OCI-LY1 (cell line): ENCODE data around the gene ERAS.

Experiments used
- H2AFZ ChIP-seq: fragments of 200-600 bp; sonication (generic), shearing (Covaris generic); 2 replicates; pipeline ENCODE4 v1.6.0; 2014; ENCODE audit warnings: antibody characterized with exemption, mild to moderate bottlenecking, low read length
- H3F3A ChIP-seq: fragments of 200-600 bp; sonication (generic), shearing (Covaris generic); 2 replicates; pipeline ENCODE4 v1.6.0; 2014; ENCODE audit warnings: mild to moderate bottlenecking, antibody characterized with exemption, low read length, moderate library complexity; ENCODE audit not compliant: insufficient read depth
- H3K27ac ChIP-seq: fragments of 200-600 bp; sonication (generic); 2 replicates; pipeline ENCODE4 v1.5.1; 2014; ENCODE audit warnings: low read length, mixed run types, mild to moderate bottlenecking, low read depth; ENCODE audit not compliant: poor library complexity, severe bottlenecking
- H3K27me3 ChIP-seq: fragments of 200-600 bp; sonication (generic); 2 replicates; pipeline ENCODE4 v1.6.0; 2014; ENCODE audit warnings: antibody characterized with exemption, mild to moderate bottlenecking, low read length, moderate library complexity; ENCODE audit not compliant: insufficient read depth
- H3K36me3 ChIP-seq: fragments of 200-600 bp; sonication (generic); 2 replicates; pipeline ENCODE4 v1.6.1; 2014; ENCODE audit warnings: mild to moderate bottlenecking, antibody characterized with exemption, low read length, moderate library complexity, mixed read lengths; ENCODE audit not compliant: insufficient read depth
- H3K4me1 ChIP-seq: fragments of 200-600 bp; sonication (generic); 2 replicates; pipeline ENCODE4 v1.5.1; 2014; ENCODE audit warnings: mild to moderate bottlenecking, low read length, moderate library complexity; ENCODE audit not compliant: insufficient read depth, severe bottlenecking
- H3K4me2 ChIP-seq: fragments of 200-600 bp; sonication (generic), shearing (Covaris generic); 2 replicates; pipeline ENCODE4 v1.6.1; 2014; ENCODE audit warnings: low read length
- H3K4me3 ChIP-seq: fragments of 200-600 bp; sonication (generic); 2 replicates; pipeline ENCODE4 v1.5.1; 2014; ENCODE audit warnings: low read length, low read depth, mild to moderate bottlenecking, mixed read lengths; ENCODE audit not compliant: poor library complexity, severe bottlenecking
- H3K79me2 ChIP-seq: fragments of 200-600 bp; shearing (Covaris generic); 2 replicates; pipeline ENCODE4 v1.6.1; 2016; ENCODE audit warnings: mixed run types, low read length, mixed read lengths; ENCODE audit not compliant: insufficient read depth
- H3K9ac ChIP-seq: fragments of 200-600 bp; sonication (generic), shearing (Covaris generic); 2 replicates; pipeline ENCODE4 v1.6.1; 2014; ENCODE audit warnings: mild to moderate bottlenecking, low read length, mixed read lengths
- H3K9me2 ChIP-seq: fragments of 200-600 bp; sonication (generic), shearing (Covaris generic); 2 replicates; pipeline ENCODE4 v1.6.1; 2014; ENCODE audit warnings: low read depth, mild to moderate bottlenecking, low read length, mixed read lengths
- H3K9me3 ChIP-seq: fragments of 200-600 bp; shearing (Covaris generic); 2 replicates; pipeline ENCODE4 v1.6.1; 2014; ENCODE audit warnings: low read length, mixed read lengths
- H4K20me1 ChIP-seq: fragments of 200-600 bp; sonication (generic), shearing (Covaris generic); 2 replicates; pipeline ENCODE4 v1.6.0; 2016; ENCODE audit warnings: mild to moderate bottlenecking, low read length; ENCODE audit not compliant: insufficient read depth
- EZH2 ChIP-seq: fragments of 200-600 bp; sonication (generic), shearing (Covaris generic); IDR thresholded peaks from 2 replicates; pipeline ENCODE4 v1.8.0; 2017; ENCODE audit warnings: borderline replicate concordance, mixed run types, mild to moderate bottlenecking, antibody characterized with exemption, low read length, moderate library complexity, mixed read lengths
- TF ChIP-seq, protein P1 (sequence below): fragments of 200-600 bp; sonication (generic), shearing (Covaris generic); IDR thresholded peaks from 2 replicates; pipeline ENCODE4 v1.5.1; 2017; ENCODE audit warnings: mild to moderate bottlenecking, antibody characterized with exemption, low read length, moderate library complexity, mixed read lengths

The ERAS gene

DNA sequence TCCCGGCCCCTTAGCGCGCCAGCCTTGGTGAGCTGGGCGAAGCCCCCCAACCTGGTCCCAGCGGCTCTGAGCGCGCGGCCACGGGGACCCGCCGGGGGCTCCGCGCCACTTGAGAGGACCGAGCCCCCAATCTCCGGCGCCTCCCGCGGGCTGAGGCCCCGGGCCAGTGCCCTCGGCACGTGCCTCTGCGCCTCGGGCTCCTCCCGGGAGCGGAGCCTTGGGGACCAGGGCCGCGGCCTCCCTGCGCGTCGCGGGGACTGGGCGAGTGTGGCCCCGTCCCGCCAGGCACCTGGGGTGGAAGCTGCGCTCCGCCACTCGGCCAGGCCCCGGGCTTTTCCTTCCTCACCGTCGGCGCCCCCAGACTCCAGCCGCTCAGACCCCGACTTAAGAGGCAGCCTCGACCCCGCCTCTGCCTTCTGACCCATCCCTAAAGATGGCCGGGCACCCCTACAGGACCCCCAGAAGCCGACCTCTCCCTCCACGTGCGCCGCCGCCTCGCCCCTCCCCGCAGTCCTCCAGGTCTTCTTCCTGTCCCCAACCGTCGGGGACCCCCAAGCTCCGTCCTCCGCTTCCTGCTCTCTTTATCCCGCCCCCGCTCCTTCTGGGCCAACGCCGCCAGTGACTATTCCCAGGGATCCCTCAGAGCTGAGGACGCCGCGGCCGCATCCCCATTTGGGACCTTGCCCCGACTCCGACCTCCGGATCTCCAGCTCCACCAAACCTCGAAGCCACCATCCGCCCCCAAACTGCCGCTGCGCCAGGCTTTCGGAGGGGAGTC, 752 bp downstream of the ERAS start:
- Histone ChIP-seq H3K27me3 (no peaks in the 10 kb centered on the region), H3K79me2 (no peaks in the 10 kb centered on the region), H3K27ac (no peak overlapping the region), H3K4me1 (no peaks in the 10 kb centered on the region), H3K9me2 (no peaks in the 10 kb centered on the region), H4K20me1 (no peaks in the 10 kb centered on the region), H3K4me2 (no peak overlapping the region), H3K9ac (no peak overlapping the region), H2AFZ (no peak overlapping the region), H3K9me3 (no peaks in the 10 kb centered on the region), H3K4me3 (no peak overlapping the region), H3F3A (no peaks in the 10 kb centered on the region), H3K36me3 (no peaks in the 10 kb centered on the region)
- TF ChIP-seq, protein P1, sequence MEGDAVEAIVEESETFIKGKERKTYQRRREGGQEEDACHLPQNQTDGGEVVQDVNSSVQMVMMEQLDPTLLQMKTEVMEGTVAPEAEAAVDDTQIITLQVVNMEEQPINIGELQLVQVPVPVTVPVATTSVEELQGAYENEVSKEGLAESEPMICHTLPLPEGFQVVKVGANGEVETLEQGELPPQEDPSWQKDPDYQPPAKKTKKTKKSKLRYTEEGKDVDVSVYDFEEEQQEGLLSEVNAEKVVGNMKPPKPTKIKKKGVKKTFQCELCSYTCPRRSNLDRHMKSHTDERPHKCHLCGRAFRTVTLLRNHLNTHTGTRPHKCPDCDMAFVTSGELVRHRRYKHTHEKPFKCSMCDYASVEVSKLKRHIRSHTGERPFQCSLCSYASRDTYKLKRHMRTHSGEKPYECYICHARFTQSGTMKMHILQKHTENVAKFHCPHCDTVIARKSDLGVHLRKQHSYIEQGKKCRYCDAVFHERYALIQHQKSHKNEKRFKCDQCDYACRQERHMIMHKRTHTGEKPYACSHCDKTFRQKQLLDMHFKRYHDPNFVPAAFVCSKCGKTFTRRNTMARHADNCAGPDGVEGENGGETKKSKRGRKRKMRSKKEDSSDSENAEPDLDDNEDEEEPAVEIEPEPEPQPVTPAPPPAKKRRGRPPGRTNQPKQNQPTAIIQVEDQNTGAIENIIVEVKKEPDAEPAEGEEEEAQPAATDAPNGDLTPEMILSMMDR: no peak
- TF ChIP-seq EZH2: no peak

DNA sequence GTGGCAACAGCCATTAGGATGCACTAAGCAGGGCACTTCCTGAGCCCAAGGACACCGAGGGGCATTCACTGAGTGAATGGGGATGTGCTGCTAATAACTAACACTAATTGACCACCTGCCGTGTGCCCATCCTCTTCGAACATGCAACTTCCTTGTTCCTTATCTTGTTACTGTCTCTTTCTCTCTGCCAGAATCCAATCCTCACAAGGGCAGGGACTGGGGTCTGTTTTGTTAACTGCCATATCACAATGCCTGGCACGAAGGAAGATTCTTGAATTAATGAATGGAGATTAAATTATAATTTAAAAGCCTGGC, 1.3 kb downstream of the ERAS start:
- Histone ChIP-seq H3K4me2 (no peak overlapping the region), H3K27me3 (no peaks in the 10 kb centered on the region), H3K27ac (no peak overlapping the region), H3F3A (no peaks in the 10 kb centered on the region), H3K9me2 (no peaks in the 10 kb centered on the region), H4K20me1 (no peaks in the 10 kb centered on the region), H3K4me1 (no peaks in the 10 kb centered on the region), H2AFZ (no peak overlapping the region), H3K4me3 (no peak overlapping the region), H3K9me3 (no peaks in the 10 kb centered on the region), H3K79me2 (no peaks in the 10 kb centered on the region), H3K36me3 (no peaks in the 10 kb centered on the region), H3K9ac (no peak overlapping the region)
- TF ChIP-seq, protein P1: no peak
- no peak for TF ChIP-seq EZH2

DNA sequence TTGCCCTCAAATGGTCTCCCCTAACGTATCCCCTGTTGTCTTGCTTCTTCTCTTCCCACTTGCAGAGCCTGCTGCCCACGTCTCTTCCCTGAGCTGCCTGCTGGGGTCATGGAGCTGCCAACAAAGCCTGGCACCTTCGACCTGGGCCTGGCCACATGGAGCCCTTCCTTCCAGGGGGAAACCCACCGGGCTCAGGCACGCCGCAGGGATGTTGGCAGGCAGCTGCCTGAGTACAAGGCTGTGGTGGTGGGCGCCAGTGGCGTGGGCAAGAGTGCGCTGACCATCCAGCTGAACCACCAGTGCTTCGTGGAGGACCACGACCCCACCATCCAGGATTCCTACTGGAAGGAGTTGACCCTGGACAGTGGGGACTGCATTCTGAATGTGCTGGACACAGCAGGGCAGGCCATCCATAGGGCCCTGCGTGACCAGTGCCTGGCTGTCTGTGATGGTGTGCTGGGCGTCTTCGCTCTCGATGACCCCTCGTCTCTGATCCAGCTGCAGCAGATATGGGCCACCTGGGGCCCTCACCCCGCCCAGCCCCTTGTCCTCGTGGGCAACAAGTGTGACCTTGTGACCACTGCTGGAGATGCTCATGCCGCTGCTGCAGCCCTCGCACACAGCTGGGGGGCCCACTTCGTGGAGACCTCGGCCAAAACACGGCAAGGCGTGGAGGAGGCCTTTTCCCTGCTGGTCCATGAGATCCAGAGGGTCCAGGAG, 2.9 kb downstream of the ERAS start:
- Histone ChIP-seq H3K79me2 (no peaks in the 10 kb centered on the region), H3K4me2 (no peak overlapping the region), H3K9me3 (no peaks in the 10 kb centered on the region), H3K4me3 (no peak overlapping the region), H3K27me3 (no peaks in the 10 kb centered on the region), H3K36me3 (no peaks in the 10 kb centered on the region), H3K4me1 (peaks cover 6% of the 10 kb centered on the region), H3F3A (no peaks in the 10 kb centered on the region), H4K20me1 (no peaks in the 10 kb centered on the region), H3K9ac (no peak overlapping the region), H3K9me2 (no peaks in the 10 kb centered on the region), H2AFZ (no peak overlapping the region), H3K27ac (no peak overlapping the region)
- no peak for TF ChIP-seq EZH2
- TF ChIP-seq, protein P1: no peak
